WTC11 (cell line): ENCODE results near the gene TF. TPM values are rescaled to one million over a fixed set of nuclear protein-coding genes. Genes with fewer than 3 reads are reported as not detected.

Experiments
- ATAC-seq: fragments of 200-7000 bp; cut with Tn5 transposase; 2 replicates; pipeline ENCODE4 v1.10.0; 2021; ENCODE audit warnings: mild to moderate bottlenecking, moderate library complexity
- CTCF ChIA-PET: fragments of 300-600 bp; sonication (Branson Sonifier 250); formaldehyde crosslinking; loops from one replicate; lab custom pipeline; 2021; ENCODE audit warnings: antibody characterized with exemption; lab: Charles Lee
- POLR2A ChIA-PET: fragments of 350-600 bp; sonication (Branson Sonifier 250); formaldehyde crosslinking; loops from one replicate; lab custom pipeline; 2021; ENCODE audit warnings: antibody characterized with exemption; lab: Charles Lee
- DNase-seq: peaks from one replicate; pipeline ENCODE4 v3.0.0; 2021; ENCODE audit warnings: low spot score
- H3K27ac Mint-ChIP-seq: 2 replicates; pipeline ENCODE4 v1.8.0; 2021; ENCODE audit warnings: mixed read lengths
- H3K27me3 Mint-ChIP-seq: 2 replicates; pipeline ENCODE4 v1.8.0; 2021; ENCODE audit warnings: low read depth, mild to moderate bottlenecking, moderate library complexity, mixed read lengths
- H3K36me3 Mint-ChIP-seq: 2 replicates; pipeline ENCODE4 v1.8.0; 2021; ENCODE audit warnings: mixed read lengths
- H3K4me1 Mint-ChIP-seq: 2 replicates; pipeline ENCODE4 v1.8.0; 2022; ENCODE audit warnings: mixed read lengths
- H3K4me3 Mint-ChIP-seq: 2 replicates; pipeline ENCODE4 v1.8.0; 2021; ENCODE audit warnings: mild to moderate bottlenecking, moderate library complexity, mixed read lengths
- H3K9me3 Mint-ChIP-seq: 2 replicates; pipeline ENCODE4 v1.8.0; 2021; ENCODE audit warnings: mixed read lengths
- ATF1 ChIP-seq: sonication (generic); formaldehyde crosslinking; IDR thresholded peaks from 2 replicates; pipeline ENCODE4 v1.8.1; 2023; ENCODE audit warnings: mild to moderate bottlenecking, moderate library complexity, missing genetic modification reagents
- CDX4 ChIP-seq: fragments of 250-450 bp; sonication (Bioruptor Pico); IDR thresholded peaks from 2 replicates; pipeline ENCODE4 v1.9.0; 2021; ENCODE audit warnings: moderate library complexity, mild to moderate bottlenecking, inconsistent platforms, borderline replicate concordance
- ERG ChIP-seq: fragments of 250-450 bp; sonication (Bioruptor Pico); IDR thresholded peaks from 2 replicates; pipeline ENCODE4 v1.8.0; 2021; ENCODE audit warnings: mild to moderate bottlenecking
- ESRRA ChIP-seq: sonication (generic); formaldehyde crosslinking; IDR thresholded peaks from 2 replicates; pipeline ENCODE4 v1.8.1; 2022; ENCODE audit warnings: mild to moderate bottlenecking, missing genetic modification reagents, borderline replicate concordance
- FOXJ3 ChIP-seq: sonication (generic); formaldehyde crosslinking; IDR thresholded peaks from 2 replicates; pipeline ENCODE4 v1.9.0; 2021; ENCODE audit warnings: missing genetic modification reagents, mild to moderate bottlenecking, borderline replicate concordance
- FOXP4 ChIP-seq: sonication (generic); formaldehyde crosslinking; IDR thresholded peaks from 2 replicates; pipeline ENCODE4 v1.8.0; 2022; ENCODE audit warnings: mild to moderate bottlenecking, missing genetic modification reagents
- HMGA2 ChIP-seq: fragments of 250-450 bp; sonication (Bioruptor Pico); IDR thresholded peaks from 2 replicates; pipeline ENCODE4 v1.4.0; 2021; ENCODE audit warnings: mild to moderate bottlenecking, moderate library complexity
- NFE2L1 ChIP-seq: sonication (generic); formaldehyde crosslinking; IDR thresholded peaks from 2 replicates; pipeline ENCODE4 v1.8.1; 2023; ENCODE audit warnings: missing genetic modification reagents
- RORB ChIP-seq: fragments of 250-450 bp; sonication (Bioruptor Pico); IDR thresholded peaks from 2 replicates; pipeline ENCODE4 v1.9.0; 2021; ENCODE audit warnings: mild to moderate bottlenecking
- TP53 ChIP-seq: sonication (generic); formaldehyde crosslinking; IDR thresholded peaks from 2 replicates; pipeline ENCODE4 v1.8.1; 2023; ENCODE audit warnings: mild to moderate bottlenecking, missing genetic modification reagents
- ZNF396 ChIP-seq: fragments of 250-450 bp; sonication (Bioruptor Pico); IDR thresholded peaks from 2 replicates; pipeline ENCODE4 v1.8.0; 2021; ENCODE audit warnings: mild to moderate bottlenecking, moderate library complexity, borderline replicate concordance
- ZNF416 ChIP-seq: fragments of 250-450 bp; sonication (Bioruptor Pico); IDR thresholded peaks from 2 replicates; pipeline ENCODE4 v1.9.0; 2021; ENCODE audit warnings: mild to moderate bottlenecking, inconsistent platforms
- total RNA-seq: library from RNA; stranded (reverse); gene quantifications from 3 replicates; pipeline ENCODE4 v1.2.3, GENCODE V29; 2021
- TF ChIP-seq, protein P1 (sequence below): sonication (generic); formaldehyde crosslinking; IDR thresholded peaks from 2 replicates; pipeline ENCODE4 v1.8.0; 2022; ENCODE audit warnings: mild to moderate bottlenecking, missing genetic modification reagents
- TF ChIP-seq, protein P2 (sequence below): sonication (generic); formaldehyde crosslinking; conservative IDR thresholded peaks from 2 replicates; pipeline ENCODE4 v1.8.1; 2023; ENCODE audit warnings: mild to moderate bottlenecking, low read depth, missing genetic modification reagents, moderate library complexity
- TF ChIP-seq, protein P3 (sequence below): sonication (generic); formaldehyde crosslinking; IDR thresholded peaks from 2 replicates; pipeline ENCODE4 v1.8.0; 2022; ENCODE audit warnings: mild to moderate bottlenecking, missing genetic modification reagents
- TF ChIP-seq, protein P4 (sequence below): sonication (generic); formaldehyde crosslinking; IDR thresholded peaks from 2 replicates; pipeline ENCODE4 v1.8.1; 2022; ENCODE audit warnings: low read depth, missing genetic modification reagents, borderline replicate concordance

TF gene
- total RNA-seq, 1 experiment from 2014 or later, result 9.3 TPM

- no peaks in the 10 kb centered on the region; the same call in 1 of the 2 replicates for H3K27me3 Mint-ChIP-seq
- H3K9me3 Mint-ChIP-seq, result no peaks in the 10 kb centered on the region
- ChIA-PET CTCF (no interaction called here), POLR2A (no interaction called here)
- no peaks in the 10 kb centered on the region for H3K36me3 Mint-ChIP-seq
- H3K27ac Mint-ChIP-seq, result no peak overlapping the region
- DNase-seq, result no peak
- peaks cover 14% of the 10 kb centered on the region for H3K4me1 Mint-ChIP-seq
- TF ChIP-seq ZNF396 (CRISPR knock-in tag), result no peak
- TF ChIP-seq, protein P1, sequence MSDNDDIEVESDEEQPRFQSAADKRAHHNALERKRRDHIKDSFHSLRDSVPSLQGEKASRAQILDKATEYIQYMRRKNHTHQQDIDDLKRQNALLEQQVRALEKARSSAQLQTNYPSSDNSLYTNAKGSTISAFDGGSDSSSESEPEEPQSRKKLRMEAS (CRISPR knock-in tag), result no peak
- TF ChIP-seq TP53 (CRISPR knock-in tag), result no peak
- TF ChIP-seq, protein P2, sequence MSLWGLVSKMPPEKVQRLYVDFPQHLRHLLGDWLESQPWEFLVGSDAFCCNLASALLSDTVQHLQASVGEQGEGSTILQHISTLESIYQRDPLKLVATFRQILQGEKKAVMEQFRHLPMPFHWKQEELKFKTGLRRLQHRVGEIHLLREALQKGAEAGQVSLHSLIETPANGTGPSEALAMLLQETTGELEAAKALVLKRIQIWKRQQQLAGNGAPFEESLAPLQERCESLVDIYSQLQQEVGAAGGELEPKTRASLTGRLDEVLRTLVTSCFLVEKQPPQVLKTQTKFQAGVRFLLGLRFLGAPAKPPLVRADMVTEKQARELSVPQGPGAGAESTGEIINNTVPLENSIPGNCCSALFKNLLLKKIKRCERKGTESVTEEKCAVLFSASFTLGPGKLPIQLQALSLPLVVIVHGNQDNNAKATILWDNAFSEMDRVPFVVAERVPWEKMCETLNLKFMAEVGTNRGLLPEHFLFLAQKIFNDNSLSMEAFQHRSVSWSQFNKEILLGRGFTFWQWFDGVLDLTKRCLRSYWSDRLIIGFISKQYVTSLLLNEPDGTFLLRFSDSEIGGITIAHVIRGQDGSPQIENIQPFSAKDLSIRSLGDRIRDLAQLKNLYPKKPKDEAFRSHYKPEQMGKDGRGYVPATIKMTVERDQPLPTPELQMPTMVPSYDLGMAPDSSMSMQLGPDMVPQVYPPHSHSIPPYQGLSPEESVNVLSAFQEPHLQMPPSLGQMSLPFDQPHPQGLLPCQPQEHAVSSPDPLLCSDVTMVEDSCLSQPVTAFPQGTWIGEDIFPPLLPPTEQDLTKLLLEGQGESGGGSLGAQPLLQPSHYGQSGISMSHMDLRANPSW (CRISPR knock-in tag), result no peak
- no peak for TF ChIP-seq HMGA2 (CRISPR knock-in tag)
- no peak for TF ChIP-seq FOXJ3 (CRISPR knock-in tag)
- TF ChIP-seq ZNF416 (CRISPR knock-in tag), result no peak
- TF ChIP-seq, protein P3, sequence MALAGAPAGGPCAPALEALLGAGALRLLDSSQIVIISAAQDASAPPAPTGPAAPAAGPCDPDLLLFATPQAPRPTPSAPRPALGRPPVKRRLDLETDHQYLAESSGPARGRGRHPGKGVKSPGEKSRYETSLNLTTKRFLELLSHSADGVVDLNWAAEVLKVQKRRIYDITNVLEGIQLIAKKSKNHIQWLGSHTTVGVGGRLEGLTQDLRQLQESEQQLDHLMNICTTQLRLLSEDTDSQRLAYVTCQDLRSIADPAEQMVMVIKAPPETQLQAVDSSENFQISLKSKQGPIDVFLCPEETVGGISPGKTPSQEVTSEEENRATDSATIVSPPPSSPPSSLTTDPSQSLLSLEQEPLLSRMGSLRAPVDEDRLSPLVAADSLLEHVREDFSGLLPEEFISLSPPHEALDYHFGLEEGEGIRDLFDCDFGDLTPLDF (CRISPR knock-in tag), result no peak
- TF ChIP-seq NFE2L1 (CRISPR knock-in tag), result no peak
- no peak for TF ChIP-seq ESRRA (CRISPR knock-in tag)
- H3K4me3 Mint-ChIP-seq, result no peak overlapping the region
- ATAC-seq, result no peak
These were observed 7.6 kb downstream of the TF start for GRCh38 chr3:133753779-133754164.

- Mint-ChIP-seq H3K4me1 (peaks cover 18% of the 10 kb centered on the region), H3K4me3 (no peak overlapping the region), H3K27ac (no peak overlapping the region), H3K27me3 (no peaks in the 10 kb centered on the region; the same call in 1 of the 2 replicates), H3K36me3 (no peaks in the 10 kb centered on the region), H3K9me3 (no peaks in the 10 kb centered on the region)
- ChIA-PET POLR2A (no interaction called here), CTCF (no interaction called here)
- DNase-seq (no peak), ATAC-seq (no peak)
- TF ChIP-seq ERG, result no peak
- no peak for TF ChIP-seq ATF1 (CRISPR knock-in tag)
- TF ChIP-seq FOXP4, result no peak
- TF ChIP-seq, protein P4, sequence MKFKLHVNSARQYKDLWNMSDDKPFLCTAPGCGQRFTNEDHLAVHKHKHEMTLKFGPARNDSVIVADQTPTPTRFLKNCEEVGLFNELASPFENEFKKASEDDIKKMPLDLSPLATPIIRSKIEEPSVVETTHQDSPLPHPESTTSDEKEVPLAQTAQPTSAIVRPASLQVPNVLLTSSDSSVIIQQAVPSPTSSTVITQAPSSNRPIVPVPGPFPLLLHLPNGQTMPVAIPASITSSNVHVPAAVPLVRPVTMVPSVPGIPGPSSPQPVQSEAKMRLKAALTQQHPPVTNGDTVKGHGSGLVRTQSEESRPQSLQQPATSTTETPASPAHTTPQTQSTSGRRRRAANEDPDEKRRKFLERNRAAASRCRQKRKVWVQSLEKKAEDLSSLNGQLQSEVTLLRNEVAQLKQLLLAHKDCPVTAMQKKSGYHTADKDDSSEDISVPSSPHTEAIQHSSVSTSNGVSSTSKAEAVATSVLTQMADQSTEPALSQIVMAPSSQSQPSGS, result no peak
- no peak for TF ChIP-seq CDX4 (CRISPR knock-in tag)
- no peak for TF ChIP-seq RORB (CRISPR knock-in tag)
- TF ChIP-seq TP53 (CRISPR knock-in tag), result no peak
These were observed 8.3 kb downstream of the TF start for GRCh38 chr3:133754455-133754854.
